Measurements from ENCODE around the gene BCAT1. TPM values are rescaled to one million over a fixed set of nuclear protein-coding genes. Genes with fewer than 3 reads are reported as not detected.
"Not testable (repeated sequence)": the region's sequence is repeated elsewhere in the genome, so short reads cannot be mapped to it uniquely, and the experiment has no call there.

BCAT1 gene
- total RNA-seq, 4 donors from 2014 or later: 11.4 to 39.3 (median 18.0) TPM

- WGBS, 2 donors (ENCODE audit: low coverage in 1 of 2): 81 to 83% methylated on average over 1 of the region's 1 CpG
- Histone ChIP-seq H3K4me3 (no peak overlapping the region), H3K9me3 (no peaks in the 10 kb centered on the region), H3K27ac (no peak overlapping the region), H3K27me3 (no peaks in the 10 kb centered on the region), H3K36me3 (no peaks in the 10 kb centered on the region), H3K4me1 (no peaks in the 10 kb centered on the region)
- no peak for TF ChIP-seq EP300 (IDR thresholded peaks at IDR 0.05)
- TF ChIP-seq CTCF (IDR thresholded peaks at IDR 0.05): no peak
- TF ChIP-seq POLR2AphosphoS5 (IDR thresholded peaks at IDR 0.05): no peak
- no peak for TF ChIP-seq POLR2A (IDR thresholded peaks at IDR 0.05)
- no peak for ATAC-seq
These were observed 94.9 kb downstream of the BCAT1 start for GRCh38 chr12:24854017-24854416.

- no peaks in the 10 kb centered on the region for H3K36me3 ChIP-seq
- no peak overlapping the region for H3K4me3 ChIP-seq
- no peaks in the 10 kb centered on the region for H3K9me3 ChIP-seq
- no peaks in the 10 kb centered on the region for H3K27me3 ChIP-seq
- WGBS, 2 donors (ENCODE audit: low coverage in 1 of 2): 37 to 54% methylated on average over 2 of the region's 2 CpGs
- H3K4me1 ChIP-seq: no peaks in the 10 kb centered on the region
- no peak overlapping the region for H3K27ac ChIP-seq
- ATAC-seq: no peak
- TF ChIP-seq EP300 (IDR thresholded peaks at IDR 0.05): no peak
- no peak for TF ChIP-seq CTCF (IDR thresholded peaks at IDR 0.05)
- no peak for TF ChIP-seq POLR2AphosphoS5 (IDR thresholded peaks at IDR 0.05)
- TF ChIP-seq POLR2A (IDR thresholded peaks at IDR 0.05): no peak
These were observed 95.3 kb downstream of the BCAT1 start for GRCh38 chr12:24853588-24853987.

- no peaks in the 10 kb centered on the region for H3K9me3 ChIP-seq
- H3K4me3 ChIP-seq: no peak overlapping the region
- no peaks in the 10 kb centered on the region for H3K36me3 ChIP-seq
- TF ChIP-seq EP300 (IDR thresholded peaks at IDR 0.05): no peak
- no peak for TF ChIP-seq POLR2A (IDR thresholded peaks at IDR 0.05)
- TF ChIP-seq CTCF (IDR thresholded peaks at IDR 0.05): no peak
- no peak for TF ChIP-seq POLR2AphosphoS5 (IDR thresholded peaks at IDR 0.05)
- H3K27me3 ChIP-seq: no peaks in the 10 kb centered on the region
- H3K4me1 ChIP-seq: no peaks in the 10 kb centered on the region
- ATAC-seq: no peak
- 93 to 94% methylated on average over 2 of the region's 2 CpGs for WGBS, 2 donors (ENCODE audit: low coverage in 1 of 2)
- no peak overlapping the region for H3K27ac ChIP-seq
These were observed 95.8 kb downstream of the BCAT1 start for GRCh38 chr12:24853094-24853493.

GRCh38 chr12:24852420-24852819 lies 96.5 kb downstream of the BCAT1 start:
- Histone ChIP-seq H3K27me3 (no peaks in the 10 kb centered on the region), H3K9me3 (no peaks in the 10 kb centered on the region), H3K4me3 (no peak overlapping the region), H3K4me1 (no peaks in the 10 kb centered on the region), H3K36me3 (no peaks in the 10 kb centered on the region), H3K27ac (no peak overlapping the region)
- TF ChIP-seq POLR2A (IDR thresholded peaks at IDR 0.05) (no peak), CTCF (IDR thresholded peaks at IDR 0.05) (peak in 1 of 4 experiments; percentile 23), EP300 (IDR thresholded peaks at IDR 0.05) (no peak)
- 46 to 52% methylated on average over 1 of the region's 1 CpG for WGBS, 2 donors (ENCODE audit: low coverage in 1 of 2)
- no peak for ATAC-seq

GRCh38 chr12:24851883-24852282 lies 97.0 kb downstream of the BCAT1 start:
- not testable (repeated sequence) for H3K9me3 ChIP-seq, H3K27me3 ChIP-seq, H3K4me1 ChIP-seq, H3K36me3 ChIP-seq, H3K27ac ChIP-seq, ATAC-seq, H3K4me3 ChIP-seq
- WGBS, 2 donors (ENCODE audit: low coverage in 1 of 2): 61 to 64% methylated on average over 2 of the region's 2 CpGs

- Histone ChIP-seq H3K4me1 (no peaks in the 10 kb centered on the region), H3K4me3 (no peak overlapping the region), H3K27ac (no peak overlapping the region), H3K9me3 (no peaks in the 10 kb centered on the region), H3K27me3 (no peaks in the 10 kb centered on the region), H3K36me3 (no peaks in the 10 kb centered on the region)
- TF ChIP-seq CTCF (IDR thresholded peaks at IDR 0.05) (no peak), POLR2AphosphoS5 (IDR thresholded peaks at IDR 0.05) (no peak), POLR2A (IDR thresholded peaks at IDR 0.05) (no peak)
- no peak for ATAC-seq
- WGBS, 2 donors (ENCODE audit: low coverage in 1 of 2): 96 to 100% methylated on average over 3 of the region's 3 CpGs
These were observed 97.6 kb downstream of the BCAT1 start for GRCh38 chr12:24851341-24851740.
